ENCODE data around the gene CYFIP2. TPM values are rescaled to one million over a fixed set of nuclear protein-coding genes. Genes with fewer than 3 reads are reported as not detected.
"Not testable (repeated sequence)": the region's sequence is repeated elsewhere in the genome, so short reads cannot be mapped to it uniquely, and the experiment has no call there.

CYFIP2 gene
- polyA plus RNA-seq, 4 donors = 101 to 138 (median 116) TPM

GRCh38 chr5:157384971-157385709 is 119.2 kb downstream of the CYFIP2 start:
- no peak for DNase-seq (ENCODE audit: low read depth in 4 of 4, low spot score in 2 of 4)

GRCh38 chr5:157387041-157387563 is 121.2 kb downstream of the CYFIP2 start:
- no peak for DNase-seq (ENCODE audit: low read depth in 4 of 4, low spot score in 2 of 4)

DNA sequence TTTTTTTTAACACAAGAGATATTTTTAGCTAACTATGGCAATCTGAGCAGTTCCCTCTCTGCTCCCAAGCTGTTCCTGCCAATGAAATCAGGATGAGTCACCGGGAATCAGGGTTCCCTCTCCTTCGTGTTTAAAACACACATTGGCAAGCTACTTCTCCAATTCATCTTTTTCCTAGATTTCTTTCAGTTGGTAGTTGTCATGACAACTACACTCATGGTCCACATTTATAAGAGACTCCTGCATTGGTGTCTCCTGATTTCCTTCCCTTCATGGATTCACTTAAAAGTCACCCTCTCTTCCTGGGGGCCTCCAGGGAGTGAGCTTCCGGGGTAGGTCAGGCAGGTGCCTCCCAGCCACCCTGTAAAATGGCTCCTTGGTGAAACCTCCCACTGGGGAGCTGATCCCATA is 121.8 kb downstream of the CYFIP2 start:
- no peak for DNase-seq (ENCODE audit: low read depth in 4 of 4, low spot score in 2 of 4)

DNA sequence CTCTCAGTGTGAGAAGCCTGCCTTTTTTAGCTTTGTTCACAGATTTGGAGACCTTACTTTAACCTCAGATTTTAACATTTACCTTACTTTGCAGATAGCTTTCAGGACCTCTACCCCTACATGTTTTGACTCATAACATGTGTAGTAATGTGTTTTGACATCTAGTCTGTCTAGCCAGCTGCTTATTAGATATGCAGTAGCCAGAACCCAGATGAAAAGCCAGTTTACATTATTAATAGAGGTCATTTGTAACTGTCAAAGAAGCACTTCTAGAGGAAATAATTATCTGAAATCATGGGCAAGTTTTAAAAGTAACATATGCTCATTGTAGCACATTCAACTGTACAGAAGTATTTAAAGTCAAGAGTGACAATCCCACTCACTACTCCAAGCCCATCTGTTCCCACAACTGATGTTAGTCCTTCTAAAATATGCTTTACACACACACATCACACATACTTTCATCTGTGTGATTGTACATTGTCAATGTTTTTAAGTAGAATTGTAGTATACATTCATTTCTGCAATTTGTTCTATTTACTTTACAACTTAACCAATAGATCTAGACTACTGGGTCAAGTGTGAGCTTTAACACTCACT is 122.3 kb downstream of the CYFIP2 start:
- no peak for DNase-seq (ENCODE audit: low read depth in 4 of 4, low spot score in 2 of 4)

DNA sequence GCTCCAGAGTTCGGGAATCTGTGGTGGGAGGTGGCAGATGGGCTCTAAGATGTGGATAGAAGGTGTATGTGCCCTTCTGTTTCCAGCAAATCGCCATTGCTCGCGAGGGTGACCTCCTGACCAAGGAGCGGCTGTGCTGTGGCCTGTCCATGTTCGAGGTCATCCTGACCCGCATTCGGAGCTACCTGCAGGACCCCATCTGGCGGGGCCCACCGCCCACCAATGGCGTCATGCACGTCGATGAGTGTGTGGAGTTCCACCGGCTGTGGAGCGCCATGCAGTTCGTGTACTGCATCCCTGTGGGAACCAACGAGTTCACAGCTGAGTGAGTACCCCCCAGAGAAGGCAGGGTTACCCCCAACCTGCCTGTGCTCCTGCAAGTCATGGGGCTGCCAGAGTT is 123.2 kb downstream of the CYFIP2 start:
- DNase-seq (ENCODE audit: low read depth in 4 of 4, low spot score in 2 of 4) = no peak

DNA sequence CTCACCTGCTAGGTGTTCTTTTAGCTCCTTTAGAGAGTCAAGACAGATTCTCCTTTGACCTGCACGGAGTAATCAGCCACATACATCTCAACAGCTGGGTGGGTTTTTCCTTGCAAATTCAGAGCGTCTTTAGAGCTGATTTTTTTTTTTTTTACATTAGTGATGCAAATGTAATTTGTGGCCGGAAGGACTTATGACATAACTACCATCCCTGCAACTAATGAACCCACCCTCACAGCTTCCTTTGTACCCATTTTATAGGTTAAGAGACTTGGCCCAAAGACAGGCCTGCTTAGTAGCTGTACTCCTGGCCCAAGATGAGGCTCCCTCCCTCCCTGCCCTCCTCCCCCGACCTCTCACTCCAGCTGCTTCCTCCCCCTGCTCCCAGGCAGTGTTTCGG is 124.2 kb downstream of the CYFIP2 start:
- DNase-seq (ENCODE audit: low read depth in 4 of 4, low spot score in 2 of 4) = no peak

GRCh38 chr5:157390551-157391297 is 124.8 kb downstream of the CYFIP2 start:
- DNase-seq (ENCODE audit: low read depth in 4 of 4, low spot score in 2 of 4) = no peak

GRCh38 chr5:157398305-157398704 is 132.4 kb downstream of the CYFIP2 start:
- no peak for DNase-seq (ENCODE audit: low read depth in 4 of 4, low spot score in 2 of 4)

DNA sequence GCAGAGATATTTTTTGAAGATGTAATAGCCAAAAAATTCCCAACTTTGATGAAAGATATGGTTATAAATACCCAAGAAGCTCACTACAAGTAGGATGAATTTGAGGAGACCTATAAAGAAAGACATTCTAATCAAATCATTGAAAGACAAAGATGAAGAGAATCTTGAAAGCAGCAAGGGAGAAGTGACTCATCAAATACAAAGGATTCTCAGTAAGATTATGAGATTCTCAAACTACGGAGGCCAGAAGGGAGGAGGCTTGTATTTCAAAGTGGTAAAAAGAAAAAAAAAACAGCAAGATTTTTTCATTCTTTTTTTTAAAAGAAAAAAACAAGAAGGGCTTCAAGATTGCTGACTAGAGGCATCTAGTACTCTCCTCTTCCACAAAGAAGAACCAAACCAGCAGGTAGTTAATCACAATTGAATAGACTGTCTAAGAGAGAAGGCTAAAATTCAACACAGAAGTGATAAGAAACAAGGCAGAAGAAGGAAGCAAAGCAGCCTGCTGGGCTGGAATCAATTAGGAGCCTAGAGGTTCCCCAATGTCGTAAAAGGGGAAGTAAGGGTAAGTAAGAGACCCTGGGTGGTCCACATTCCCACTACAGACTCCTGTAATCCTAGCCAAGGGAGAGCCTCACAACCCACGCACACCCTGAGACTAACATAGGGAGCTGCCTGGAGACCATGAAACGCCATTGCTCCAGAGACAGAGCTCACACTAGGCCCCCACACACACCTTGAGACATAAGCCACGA is 135.0 kb downstream of the CYFIP2 start:
- DNase-seq (ENCODE audit: low read depth in 4 of 4, low spot score in 2 of 4) = no peak

DNA sequence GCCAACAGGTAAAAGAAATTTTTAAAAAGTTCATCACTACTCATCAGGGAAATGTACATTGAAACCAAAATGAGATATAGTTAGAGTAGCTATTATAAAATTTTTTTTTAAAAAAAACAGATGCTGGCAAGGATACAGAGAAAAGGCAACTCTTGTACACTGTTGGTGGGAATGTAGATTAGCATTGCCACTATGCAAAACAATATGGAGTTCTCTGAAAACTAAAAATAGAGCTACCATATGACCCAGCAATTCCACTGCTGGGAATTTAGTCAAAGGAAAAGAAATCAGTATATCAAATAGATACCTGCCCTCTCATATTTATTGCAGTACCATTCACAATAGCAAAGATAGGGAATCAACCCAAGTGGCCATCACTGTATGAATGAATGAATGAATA is 149.9 kb downstream of the CYFIP2 start:
- no peak for DNase-seq (ENCODE audit: low read depth in 4 of 4, low spot score in 2 of 4)

- not testable (repeated sequence) for DNase-seq (ENCODE audit: low read depth in 4 of 4, low spot score in 2 of 4)
These were observed 153.6 kb downstream of the CYFIP2 start for GRCh38 chr5:157419521-157419920.

GRCh38 chr5:157429920-157430319 is 164.0 kb downstream of the CYFIP2 start:
- not testable (repeated sequence) for DNase-seq (ENCODE audit: low read depth in 4 of 4, low spot score in 2 of 4)

GRCh38 chr5:157431544-157432200 is 165.7 kb downstream of the CYFIP2 start:
- DNase-seq (ENCODE audit: low read depth in 4 of 4, low spot score in 2 of 4) = peak in 1 of 4 donors; percentile 39

DNA sequence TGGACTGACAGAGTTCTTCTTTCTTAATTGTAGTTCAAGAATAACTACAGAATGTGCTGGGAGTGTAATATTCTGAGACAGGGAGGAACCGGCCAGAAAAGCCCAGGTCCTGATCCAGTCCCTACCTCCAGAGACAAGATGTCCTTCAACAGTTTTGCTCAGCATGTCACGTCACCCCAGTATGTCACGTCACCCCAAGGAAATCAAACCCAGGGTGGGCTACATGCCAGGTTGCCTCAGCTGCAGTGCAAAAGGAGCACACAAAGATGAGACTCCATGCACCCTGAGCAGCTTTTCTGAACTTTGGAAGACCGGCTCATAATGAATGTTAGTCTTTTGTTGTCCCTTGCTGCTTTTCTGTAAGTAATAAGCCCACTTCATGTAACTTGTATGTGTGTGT is 168.2 kb downstream of the CYFIP2 start:
- DNase-seq (ENCODE audit: low read depth in 4 of 4, low spot score in 2 of 4) = no peak

GRCh38 chr5:157443041-157443549 is 177.2 kb downstream of the CYFIP2 start:
- DNase-seq (ENCODE audit: low read depth in 4 of 4, low spot score in 2 of 4) = no peak

DNA sequence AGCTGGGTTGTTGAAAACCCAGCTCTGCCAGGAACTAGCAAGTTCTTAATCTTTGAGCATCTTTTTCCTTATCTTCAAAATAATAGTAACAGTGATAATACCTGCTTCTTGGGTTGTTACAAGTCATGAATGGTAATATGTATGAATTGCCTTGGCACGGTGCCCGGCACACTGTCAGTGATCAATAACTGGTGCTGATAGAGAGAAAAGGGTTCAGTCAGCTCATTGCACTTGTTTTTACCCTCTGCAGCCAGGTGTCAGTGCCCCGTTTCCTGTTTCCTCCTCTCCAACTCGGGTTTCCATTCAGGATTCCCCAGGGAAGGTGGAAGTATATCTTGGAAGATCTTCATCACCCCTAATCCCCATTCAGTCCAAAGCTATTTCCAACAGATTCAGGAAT is 178.3 kb downstream of the CYFIP2 start:
- no peak for DNase-seq (ENCODE audit: low read depth in 4 of 4, low spot score in 2 of 4)
